H1 (cell line): ENCODE measurements around the gene CCDC38. TPM values are rescaled to one million over a fixed set of nuclear protein-coding genes. Genes with fewer than 3 reads are reported as not detected.

Source experiments
- CHD2 ChIP-seq: IDR thresholded peaks from 2 replicates; pipeline ENCODE4 v1.6.1; 2012; ENCODE audit warnings: low read length, improper control_type of control experiment
- NANOG ChIP-seq: IDR thresholded peaks from 2 replicates; pipeline ENCODE4 v1.6.1; 2011; ENCODE audit warnings: low read length, low read depth, mild to moderate bottlenecking, inconsistent platforms; ENCODE audit not compliant: insufficient read depth, poor library complexity, severe bottlenecking
- NRF1 ChIP-seq: IDR thresholded peaks from 2 replicates; pipeline ENCODE4 v1.6.1; 2011; ENCODE audit warnings: mild to moderate bottlenecking, low read depth, low read length, improper control_type of control experiment
- POLR2A ChIP-seq, 2 experiments: IDR thresholded peaks; 1 replicate in 1 of 2; 2 replicates in 1 of 2; pipeline ENCODE4 v1.6.1; 2011; ENCODE audit warnings: low read depth in 2 of 2, low read length in 2 of 2, mild to moderate bottlenecking in 2 of 2; ENCODE audit errors: control extremely low read depth in 1 of 2
- RXRA ChIP-seq: IDR thresholded peaks from 2 replicates; pipeline ENCODE4 v1.6.1; 2011; ENCODE audit warnings: low read depth, mild to moderate bottlenecking, low read length, moderate library complexity; ENCODE audit not compliant: insufficient read depth
- SUZ12 ChIP-seq: fragments of 200-600 bp; sonication (generic); IDR thresholded peaks from 2 replicates; pipeline ENCODE4 v1.6.1; 2012; ENCODE audit warnings: mild to moderate bottlenecking, inconsistent platforms, low read length, moderate library complexity, mixed read lengths
- YY1 ChIP-seq: IDR thresholded peaks from 2 replicates; pipeline ENCODE4 v1.6.1; 2011; ENCODE audit warnings: low read depth, mild to moderate bottlenecking, low read length
- polyA plus RNA-seq, 7 experiments: library from polyadenylated mRNA; depleted of rRNA in 3 of 7; stranded (reverse) in 5 of 7; unstranded in 2 of 7; fragments of >200 nt in 5 of 7; fragments of 200-250 nt in 2 of 7; gene quantifications; 1 replicate in 5 of 7; 2 replicates in 1 of 7; 4 replicates in 1 of 7; pipeline versions ENCODE4 v1.2.1 to v1.2.3, GENCODE V29; 2011 to 2013; ENCODE audit warnings: missing spikeins in 2 of 7, mixed read lengths in 2 of 7
- total RNA-seq: library from RNA; stranded (reverse); fragmentation: NEBNext Ultra II Directional; extraction: Animal tissue kit (Norgen Biotek cat#: 25700); gene quantifications from 2 replicates; pipeline ENCODE4 v1.2.1, GENCODE V29; 2021
- TF ChIP-seq, protein P1 (sequence below): fragments of 300-600 bp; sonication (generic); IDR thresholded peaks from 2 replicates; pipeline ENCODE4 v1.7.1; 2012; ENCODE audit warnings: low read length, moderate library complexity, mild to moderate bottlenecking, inconsistent platforms; ENCODE audit not compliant: insufficient replicate concordance

The CCDC38 gene
- total and polyA plus RNA-seq, 2 of the 8 experiments (the other 6 are each of a cell fraction or from before 2014, with no cell fraction given) = not detected

DNA sequence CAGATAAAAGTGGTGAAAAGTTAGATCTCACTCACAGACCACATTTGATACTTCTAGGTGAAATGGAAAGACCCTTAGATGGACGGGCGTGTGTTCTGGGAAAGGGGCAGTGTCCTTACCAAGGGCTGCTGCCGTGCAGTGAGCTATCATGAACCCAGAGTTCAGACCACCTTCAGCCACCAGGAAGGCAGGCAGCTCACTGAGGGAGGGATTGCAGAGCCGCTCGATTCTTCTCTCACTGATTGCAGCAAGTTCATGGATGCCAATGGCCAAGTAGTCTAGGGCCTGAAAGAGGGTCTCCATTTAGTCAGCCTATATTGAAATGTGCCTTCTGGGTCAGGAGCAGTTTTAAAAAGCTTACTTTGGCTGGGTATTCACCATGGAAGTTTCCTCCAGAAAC is 38.0 kb upstream of the CCDC38 start (continued):
- TF ChIP-seq NRF1 = no peak
- TF ChIP-seq NANOG = no peak
- TF ChIP-seq CHD2 = no peak
- TF ChIP-seq, protein P1, sequence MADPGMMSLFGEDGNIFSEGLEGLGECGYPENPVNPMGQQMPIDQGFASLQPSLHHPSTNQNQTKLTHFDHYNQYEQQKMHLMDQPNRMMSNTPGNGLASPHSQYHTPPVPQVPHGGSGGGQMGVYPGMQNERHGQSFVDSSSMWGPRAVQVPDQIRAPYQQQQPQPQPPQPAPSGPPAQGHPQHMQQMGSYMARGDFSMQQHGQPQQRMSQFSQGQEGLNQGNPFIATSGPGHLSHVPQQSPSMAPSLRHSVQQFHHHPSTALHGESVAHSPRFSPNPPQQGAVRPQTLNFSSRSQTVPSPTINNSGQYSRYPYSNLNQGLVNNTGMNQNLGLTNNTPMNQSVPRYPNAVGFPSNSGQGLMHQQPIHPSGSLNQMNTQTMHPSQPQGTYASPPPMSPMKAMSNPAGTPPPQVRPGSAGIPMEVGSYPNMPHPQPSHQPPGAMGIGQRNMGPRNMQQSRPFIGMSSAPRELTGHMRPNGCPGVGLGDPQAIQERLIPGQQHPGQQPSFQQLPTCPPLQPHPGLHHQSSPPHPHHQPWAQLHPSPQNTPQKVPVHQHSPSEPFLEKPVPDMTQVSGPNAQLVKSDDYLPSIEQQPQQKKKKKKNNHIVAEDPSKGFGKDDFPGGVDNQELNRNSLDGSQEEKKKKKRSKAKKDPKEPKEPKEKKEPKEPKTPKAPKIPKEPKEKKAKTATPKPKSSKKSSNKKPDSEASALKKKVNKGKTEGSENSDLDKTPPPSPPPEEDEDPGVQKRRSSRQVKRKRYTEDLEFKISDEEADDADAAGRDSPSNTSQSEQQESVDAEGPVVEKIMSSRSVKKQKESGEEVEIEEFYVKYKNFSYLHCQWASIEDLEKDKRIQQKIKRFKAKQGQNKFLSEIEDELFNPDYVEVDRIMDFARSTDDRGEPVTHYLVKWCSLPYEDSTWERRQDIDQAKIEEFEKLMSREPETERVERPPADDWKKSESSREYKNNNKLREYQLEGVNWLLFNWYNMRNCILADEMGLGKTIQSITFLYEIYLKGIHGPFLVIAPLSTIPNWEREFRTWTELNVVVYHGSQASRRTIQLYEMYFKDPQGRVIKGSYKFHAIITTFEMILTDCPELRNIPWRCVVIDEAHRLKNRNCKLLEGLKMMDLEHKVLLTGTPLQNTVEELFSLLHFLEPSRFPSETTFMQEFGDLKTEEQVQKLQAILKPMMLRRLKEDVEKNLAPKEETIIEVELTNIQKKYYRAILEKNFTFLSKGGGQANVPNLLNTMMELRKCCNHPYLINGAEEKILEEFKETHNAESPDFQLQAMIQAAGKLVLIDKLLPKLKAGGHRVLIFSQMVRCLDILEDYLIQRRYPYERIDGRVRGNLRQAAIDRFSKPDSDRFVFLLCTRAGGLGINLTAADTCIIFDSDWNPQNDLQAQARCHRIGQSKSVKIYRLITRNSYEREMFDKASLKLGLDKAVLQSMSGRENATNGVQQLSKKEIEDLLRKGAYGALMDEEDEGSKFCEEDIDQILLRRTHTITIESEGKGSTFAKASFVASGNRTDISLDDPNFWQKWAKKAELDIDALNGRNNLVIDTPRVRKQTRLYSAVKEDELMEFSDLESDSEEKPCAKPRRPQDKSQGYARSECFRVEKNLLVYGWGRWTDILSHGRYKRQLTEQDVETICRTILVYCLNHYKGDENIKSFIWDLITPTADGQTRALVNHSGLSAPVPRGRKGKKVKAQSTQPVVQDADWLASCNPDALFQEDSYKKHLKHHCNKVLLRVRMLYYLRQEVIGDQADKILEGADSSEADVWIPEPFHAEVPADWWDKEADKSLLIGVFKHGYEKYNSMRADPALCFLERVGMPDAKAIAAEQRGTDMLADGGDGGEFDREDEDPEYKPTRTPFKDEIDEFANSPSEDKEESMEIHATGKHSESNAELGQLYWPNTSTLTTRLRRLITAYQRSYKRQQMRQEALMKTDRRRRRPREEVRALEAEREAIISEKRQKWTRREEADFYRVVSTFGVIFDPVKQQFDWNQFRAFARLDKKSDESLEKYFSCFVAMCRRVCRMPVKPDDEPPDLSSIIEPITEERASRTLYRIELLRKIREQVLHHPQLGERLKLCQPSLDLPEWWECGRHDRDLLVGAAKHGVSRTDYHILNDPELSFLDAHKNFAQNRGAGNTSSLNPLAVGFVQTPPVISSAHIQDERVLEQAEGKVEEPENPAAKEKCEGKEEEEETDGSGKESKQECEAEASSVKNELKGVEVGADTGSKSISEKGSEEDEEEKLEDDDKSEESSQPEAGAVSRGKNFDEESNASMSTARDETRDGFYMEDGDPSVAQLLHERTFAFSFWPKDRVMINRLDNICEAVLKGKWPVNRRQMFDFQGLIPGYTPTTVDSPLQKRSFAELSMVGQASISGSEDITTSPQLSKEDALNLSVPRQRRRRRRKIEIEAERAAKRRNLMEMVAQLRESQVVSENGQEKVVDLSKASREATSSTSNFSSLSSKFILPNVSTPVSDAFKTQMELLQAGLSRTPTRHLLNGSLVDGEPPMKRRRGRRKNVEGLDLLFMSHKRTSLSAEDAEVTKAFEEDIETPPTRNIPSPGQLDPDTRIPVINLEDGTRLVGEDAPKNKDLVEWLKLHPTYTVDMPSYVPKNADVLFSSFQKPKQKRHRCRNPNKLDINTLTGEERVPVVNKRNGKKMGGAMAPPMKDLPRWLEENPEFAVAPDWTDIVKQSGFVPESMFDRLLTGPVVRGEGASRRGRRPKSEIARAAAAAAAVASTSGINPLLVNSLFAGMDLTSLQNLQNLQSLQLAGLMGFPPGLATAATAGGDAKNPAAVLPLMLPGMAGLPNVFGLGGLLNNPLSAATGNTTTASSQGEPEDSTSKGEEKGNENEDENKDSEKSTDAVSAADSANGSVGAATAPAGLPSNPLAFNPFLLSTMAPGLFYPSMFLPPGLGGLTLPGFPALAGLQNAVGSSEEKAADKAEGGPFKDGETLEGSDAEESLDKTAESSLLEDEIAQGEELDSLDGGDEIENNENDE = no peak
- no peak for TF ChIP-seq SUZ12
- no peak for TF ChIP-seq RXRA
- no peak for TF ChIP-seq YY1
- no peak for TF ChIP-seq POLR2A (IDR thresholded peaks at IDR 0.05; ENCODE audit: control extremely low read depth in 1 of 2, low read depth in 2 of 2, low read length in 2 of 2)
